ENCODE measurements around the gene AAK1. TPM values are rescaled to one million over a fixed set of nuclear protein-coding genes. Genes with fewer than 3 reads are reported as not detected.
A peak's percentile ranks its signal among the peaks of the same experiment; 100 is the strongest.
"Not testable (repeated sequence)": the region's sequence is repeated elsewhere in the genome, so short reads cannot be mapped to it uniquely, and the experiment has no call there.

The AAK1 gene
- total RNA-seq, 8 experiments from 2014 or later, result 13.6 to 50.2 (median 29.5) TPM

DNA sequence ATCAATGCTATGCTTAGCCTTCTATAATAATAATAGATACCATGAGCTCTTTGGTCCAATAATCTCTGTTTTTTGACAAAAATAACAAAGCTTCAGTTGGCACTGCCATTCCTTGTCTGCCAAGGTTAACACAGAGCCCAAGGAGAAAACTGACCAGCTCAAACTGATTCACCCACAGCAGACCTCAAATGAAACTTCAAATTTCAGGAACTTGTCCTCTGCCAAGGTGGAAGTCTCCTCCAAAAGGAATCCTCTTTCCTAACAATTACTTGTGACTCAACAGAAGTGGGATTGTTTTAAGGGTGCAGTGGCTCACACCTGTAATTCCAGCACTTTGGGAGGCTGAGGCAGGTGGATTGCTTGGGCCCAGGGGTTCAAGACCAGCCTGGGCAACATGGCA is 12.1 kb downstream of the AAK1 start:
- no peak for ATAC-seq (replicated peaks in 6 of 8)
- Histone ChIP-seq H3K27ac (no peak overlapping the region), H3K4me3 (no peak overlapping the region), H3K4me1 (replicated peaks in 1 of 2) (peaks cover 3 to 10% of the 10 kb centered on the region in 2 donors)
- in situ Hi-C loops (cut with MboI; ENCODE audit: low pct_unique_long_range_greater_than_20kb in 2 of 9, low sequenced_read_pairs in 9 of 9, unreplicated experiment in 9 of 9), result no loop called here

DNA sequence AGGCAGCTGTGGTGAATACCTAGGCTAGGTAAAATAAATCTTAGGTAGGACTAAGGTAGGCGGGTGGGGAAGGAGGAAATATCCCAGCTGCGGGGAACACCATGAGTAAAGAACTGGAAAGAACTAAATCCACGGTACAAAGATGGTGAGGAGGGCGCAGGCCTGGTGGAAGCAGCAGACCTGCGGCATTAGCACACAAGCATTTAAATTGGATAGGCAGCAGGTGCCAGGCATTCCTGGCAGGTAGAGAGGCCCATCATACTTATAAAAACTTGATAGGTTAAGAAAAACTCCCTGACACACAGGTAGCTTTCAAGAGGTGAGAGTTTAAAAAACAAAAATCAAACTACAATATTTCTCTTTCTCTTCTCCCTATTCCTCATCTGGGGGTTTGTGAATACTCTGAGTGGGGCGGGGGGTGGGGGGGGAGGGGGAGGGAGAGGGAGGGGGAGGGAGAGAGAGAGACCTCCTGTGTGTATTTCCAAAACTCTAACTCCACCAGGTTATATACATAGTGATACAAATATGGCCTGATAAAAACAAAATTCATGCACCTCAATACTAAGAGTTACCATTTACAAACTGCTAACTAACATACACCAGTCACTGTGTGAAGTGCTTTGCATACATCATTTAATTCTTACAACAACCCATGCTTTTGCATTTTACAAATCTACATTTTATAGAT is 13.5 kb downstream of the AAK1 start:
- Histone ChIP-seq H3K27ac (no peak overlapping the region), H3K4me3 (no peak overlapping the region), H3K4me1 (replicated peaks in 1 of 2) (peaks cover 3% of the 10 kb centered on the region in 2 donors)
- 85 to 100% (median 94%) methylated on average over 2 to 5 of the region's 6 CpGs; no CpG with 5 or more reads in 2 of the 10 experiments for WGBS, 10 experiments
- in situ Hi-C loops (cut with MboI; ENCODE audit: low pct_unique_long_range_greater_than_20kb in 2 of 9, low sequenced_read_pairs in 9 of 9, unreplicated experiment in 9 of 9), result no loop called here
- ATAC-seq (replicated peaks in 6 of 8), result peak in 1 of 8 experiments; percentile 27

DNA sequence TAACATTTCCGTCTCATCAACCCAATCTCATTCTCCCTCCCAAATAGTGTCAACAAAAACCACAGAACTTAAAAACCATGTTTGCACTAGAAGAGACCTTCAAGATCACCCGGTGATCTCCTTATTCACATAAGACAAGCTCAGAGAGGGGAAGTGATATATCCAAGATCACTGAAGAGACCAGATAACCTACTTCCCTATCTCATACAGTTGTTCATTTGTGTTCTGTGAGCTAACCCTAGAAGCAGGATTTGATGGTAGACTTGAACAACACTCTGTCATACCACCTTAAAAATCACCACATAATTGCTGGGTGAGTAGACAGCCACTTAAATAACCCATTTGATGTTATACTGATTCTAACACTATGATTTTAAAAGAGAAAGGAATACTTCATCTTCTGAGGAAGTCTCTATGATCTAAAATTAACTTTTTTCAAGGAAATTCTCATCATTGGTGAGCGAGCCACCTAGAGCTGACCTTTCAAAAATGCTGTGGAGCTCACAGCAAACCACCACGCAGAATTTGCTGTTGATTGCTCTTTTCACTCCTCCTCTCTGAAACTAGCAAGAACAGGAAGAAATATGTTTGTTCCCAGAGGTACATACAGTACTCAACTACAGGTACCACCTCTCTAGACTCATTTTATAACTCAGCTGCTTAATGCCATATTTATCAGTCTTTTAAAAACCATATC is 15.1 kb downstream of the AAK1 start:
- Histone ChIP-seq H3K4me1 (replicated peaks in 1 of 2) (peaks cover 3 to 4% of the 10 kb centered on the region in 2 donors), H3K27ac (no peak overlapping the region), H3K4me3 (no peak overlapping the region)
- in situ Hi-C loops (cut with MboI; ENCODE audit: low pct_unique_long_range_greater_than_20kb in 2 of 9, low sequenced_read_pairs in 9 of 9, unreplicated experiment in 9 of 9), result no loop called here
- ATAC-seq (replicated peaks in 6 of 8), result no peak
- WGBS, 10 experiments, result 83 to 100% (median 100%) methylated on average over 2 to 4 of the region's 4 CpGs; no CpG with 5 or more reads in 2 of the 10 experiments

DNA sequence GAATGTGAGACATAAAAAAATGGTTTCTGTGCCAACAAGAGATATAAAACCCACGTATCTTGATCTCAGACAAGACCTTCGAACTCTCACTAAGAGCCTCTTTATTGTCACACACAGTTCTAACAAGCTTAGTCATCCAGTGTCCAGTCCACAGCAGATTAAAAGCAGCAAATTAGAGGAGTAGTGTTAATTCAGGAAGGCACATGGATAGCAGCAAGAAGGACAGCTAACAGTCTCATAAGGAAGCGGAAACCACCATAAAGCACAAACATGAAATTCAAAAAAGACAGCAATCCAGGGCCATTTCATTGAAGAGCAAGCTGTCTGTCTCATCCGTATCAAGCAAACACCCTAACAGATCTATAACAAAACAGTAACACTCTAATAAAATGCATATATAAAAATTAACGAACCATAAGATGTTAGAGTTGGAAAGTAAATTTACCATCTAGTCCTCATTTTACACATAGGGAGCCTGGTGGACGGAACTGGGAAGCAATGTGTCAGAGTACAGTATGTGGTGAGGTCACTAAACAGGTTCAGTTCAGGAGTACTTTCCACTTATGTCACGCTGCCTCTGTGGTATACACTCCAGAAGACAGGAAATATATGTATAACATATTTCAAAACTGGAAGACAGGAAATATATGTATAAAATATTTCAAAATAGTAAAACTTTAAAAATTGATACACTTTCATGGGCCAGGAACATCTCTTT is 18.3 kb downstream of the AAK1 start:
- no peak overlapping the region for H3K27ac ChIP-seq

DNA sequence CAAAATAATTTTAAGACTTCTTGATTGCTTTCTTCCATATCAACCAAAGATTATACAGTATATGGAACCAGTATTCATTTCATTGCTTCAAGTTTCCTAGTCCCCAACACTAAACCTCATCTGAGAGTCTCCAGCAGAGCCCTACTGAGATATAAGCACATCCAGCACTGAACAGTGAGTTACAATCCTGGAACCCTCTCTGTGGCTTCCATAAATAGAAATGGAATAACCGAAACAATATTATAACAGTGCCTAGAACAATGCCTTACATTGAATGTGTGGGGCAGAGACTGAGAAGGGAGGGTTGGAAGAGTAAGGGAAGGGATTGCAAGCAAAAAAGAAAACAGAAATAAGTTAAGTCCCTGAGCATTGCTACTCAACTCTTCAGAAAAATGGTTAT is 18.9 kb downstream of the AAK1 start:
- Histone ChIP-seq H3K27ac (no peak overlapping the region), H3K4me3 (no peak overlapping the region), H3K4me1 (replicated peaks in 1 of 2) (peaks cover 0 to 2% of the 10 kb centered on the region in 2 donors)
- no peak for ATAC-seq (replicated peaks in 6 of 8)
- in situ Hi-C loops (cut with MboI; ENCODE audit: low pct_unique_long_range_greater_than_20kb in 2 of 9, low sequenced_read_pairs in 9 of 9, unreplicated experiment in 9 of 9), result no loop called here
- 60 to 100% (median 100%) methylated on average over 1 of the region's 1 CpG; no CpG with 5 or more reads in 3 of the 10 experiments for WGBS, 10 experiments

More for the DNA sequence above, 18.3 kb downstream of the AAK1 start:
- H3K4me3 ChIP-seq, result no peak overlapping the region
- H3K4me1 ChIP-seq (replicated peaks in 1 of 2), result peaks cover 0 to 2% of the 10 kb centered on the region in 2 donors
- peak in 3 of 8 experiments; percentile 32 to 59 (median 51) for ATAC-seq (replicated peaks in 6 of 8)
- in situ Hi-C loops (cut with MboI; ENCODE audit: low pct_unique_long_range_greater_than_20kb in 2 of 9, low sequenced_read_pairs in 9 of 9, unreplicated experiment in 9 of 9), result no loop called here
- 88 to 100% (median 97%) methylated on average over 3 to 7 of the region's 7 CpGs; no CpG with 5 or more reads in 1 of the 10 experiments for WGBS, 10 experiments

DNA sequence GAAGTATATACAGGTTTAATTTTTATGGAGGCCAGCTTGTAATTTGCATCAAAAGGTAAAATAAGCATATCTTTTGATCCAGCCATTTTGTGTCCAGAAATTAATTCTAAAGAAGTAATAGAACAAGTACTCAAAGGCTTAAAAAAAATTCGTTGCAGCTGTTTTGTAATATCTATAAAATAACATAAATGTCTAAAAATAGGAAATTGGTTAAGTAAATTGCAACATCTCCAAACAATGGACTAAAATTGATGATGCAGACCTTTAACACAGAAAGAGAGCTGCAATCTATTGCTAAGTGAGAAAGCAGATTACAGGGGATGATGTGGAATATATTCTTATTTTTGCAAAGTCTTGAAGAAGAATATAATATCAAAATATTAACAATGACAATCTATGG is 19.4 kb downstream of the AAK1 start:
- Histone ChIP-seq H3K27ac (no peak overlapping the region), H3K4me3 (no peak overlapping the region), H3K4me1 (replicated peaks in 1 of 2) (peaks cover 0 to 2% of the 10 kb centered on the region in 2 donors)
- WGBS, 10 experiments, result 19 to 100% (median 78%) methylated on average over 1 of the region's 1 CpG
- in situ Hi-C loops (cut with MboI; ENCODE audit: low pct_unique_long_range_greater_than_20kb in 2 of 9, low sequenced_read_pairs in 9 of 9, unreplicated experiment in 9 of 9), result no loop called here
- no peak for ATAC-seq (replicated peaks in 6 of 8)

DNA sequence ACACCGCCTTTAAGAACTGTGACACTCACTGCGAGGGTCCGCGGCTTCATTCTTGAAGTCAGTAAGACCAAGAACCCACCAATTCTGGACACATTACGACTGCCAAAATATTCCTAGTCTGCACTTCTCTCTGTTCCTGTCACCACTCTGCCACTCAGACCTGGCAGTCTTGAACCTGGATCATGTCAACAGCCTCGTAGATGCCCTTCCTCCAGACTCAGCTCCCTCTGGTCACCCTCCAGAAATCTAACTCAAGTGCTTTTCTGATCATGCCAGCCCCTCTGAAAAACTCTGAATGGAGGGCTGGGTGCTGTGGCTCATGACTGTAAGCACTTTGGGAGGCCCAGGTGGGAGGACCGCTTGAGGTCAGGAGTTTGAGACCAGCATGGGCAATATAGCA is 20.3 kb downstream of the AAK1 start:
- WGBS, 10 experiments, result 100% methylated on average over 1 to 4 of the region's 7 CpGs; no CpG with 5 or more reads in 4 of the 10 experiments
- in situ Hi-C loops (cut with MboI; ENCODE audit: low pct_unique_long_range_greater_than_20kb in 2 of 9, low sequenced_read_pairs in 9 of 9, unreplicated experiment in 9 of 9), result no loop called here
- Histone ChIP-seq H3K27ac (no peak overlapping the region), H3K4me1 (replicated peaks in 1 of 2) (peaks cover 0 to 2% of the 10 kb centered on the region in 2 donors), H3K4me3 (no peak overlapping the region)
- ATAC-seq (replicated peaks in 6 of 8), result no peak

DNA sequence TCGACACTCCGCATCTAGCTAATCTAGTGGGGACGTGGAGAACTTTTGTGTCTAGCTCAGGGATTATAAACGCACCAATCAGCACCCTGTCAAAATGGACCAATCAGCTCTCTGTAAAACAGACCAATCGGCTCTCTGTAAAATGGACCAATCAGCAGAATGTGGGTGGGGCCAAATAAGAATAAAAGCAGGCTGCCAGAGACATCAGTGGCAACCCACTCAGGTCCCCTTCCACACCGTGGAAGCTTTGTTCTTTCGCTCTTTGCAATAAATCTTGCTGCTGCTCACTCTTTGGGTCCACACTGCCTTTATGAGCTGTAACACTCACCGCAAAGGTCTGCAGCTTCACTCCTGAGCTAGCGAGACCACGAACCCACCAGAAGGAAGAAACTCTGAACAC is 20.7 kb downstream of the AAK1 start:
- H3K27ac ChIP-seq; H3K4me3 ChIP-seq; ATAC-seq (replicated peaks in 6 of 8); H3K4me1 ChIP-seq (replicated peaks in 1 of 2); in situ Hi-C loops (cut with MboI; ENCODE audit: low pct_unique_long_range_greater_than_20kb in 2 of 9, low sequenced_read_pairs in 9 of 9, unreplicated experiment in 9 of 9): not testable (repeated sequence)
- WGBS, 10 experiments, result 94 to 100% (median 100%) methylated on average over 1 to 3 of the region's 10 CpGs; no CpG with 5 or more reads in 6 of the 10 experiments

DNA sequence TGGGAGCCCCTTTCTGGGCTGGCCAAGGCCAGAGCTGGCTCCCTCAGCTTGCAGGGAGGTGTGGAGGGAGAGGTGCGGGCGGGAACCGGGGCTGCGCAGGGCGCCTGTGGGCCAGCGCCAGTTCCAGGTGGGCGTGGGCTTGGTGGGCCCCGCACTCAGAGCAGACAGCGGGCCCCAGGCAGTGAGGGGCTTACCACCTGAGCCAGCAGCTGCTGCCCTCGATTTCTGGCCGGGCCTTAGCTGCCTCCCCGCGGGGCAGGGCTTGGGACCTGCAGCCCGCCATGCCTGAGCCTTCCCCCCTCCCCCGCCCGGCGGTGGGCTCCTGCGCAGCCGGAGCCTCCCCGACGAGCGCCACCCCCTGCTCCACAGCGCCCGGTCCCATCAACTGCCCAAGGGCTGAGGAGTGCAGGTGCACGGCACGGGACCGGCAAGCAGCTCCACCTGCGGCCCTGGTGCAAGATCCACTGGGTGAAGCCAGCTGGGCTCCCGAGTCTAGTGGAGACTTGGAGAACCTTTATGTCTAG is 21.5 kb downstream of the AAK1 start:
- H3K4me1 ChIP-seq (replicated peaks in 1 of 2); H3K27ac ChIP-seq; H3K4me3 ChIP-seq; ATAC-seq (replicated peaks in 6 of 8); in situ Hi-C loops (cut with MboI; ENCODE audit: low pct_unique_long_range_greater_than_20kb in 2 of 9, low sequenced_read_pairs in 9 of 9, unreplicated experiment in 9 of 9): not testable (repeated sequence)
- WGBS, 10 experiments, result no CpG with 5 or more reads among the region's 29 CpGs

DNA sequence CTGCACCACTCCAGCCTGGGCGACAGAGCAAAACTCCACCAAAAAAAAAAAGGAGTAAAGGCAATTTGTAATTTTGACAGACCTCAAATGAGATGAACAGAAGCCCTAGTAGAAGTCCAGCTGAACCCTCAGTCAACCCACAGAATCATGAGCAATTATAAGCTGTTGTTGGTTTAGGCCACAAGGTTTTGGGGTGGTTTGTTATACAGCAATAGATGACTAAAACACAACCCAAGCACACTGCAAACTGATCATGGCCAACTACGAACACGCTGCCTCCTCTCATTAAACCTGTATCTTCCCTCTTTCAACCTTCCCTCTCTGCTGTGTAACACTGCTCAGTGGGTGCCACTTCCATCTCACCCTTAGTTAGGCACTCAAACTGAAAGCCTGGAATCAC is 22.1 kb downstream of the AAK1 start:
- no peak for ATAC-seq (replicated peaks in 6 of 8)
- in situ Hi-C loops (cut with MboI; ENCODE audit: low pct_unique_long_range_greater_than_20kb in 2 of 9, low sequenced_read_pairs in 9 of 9, unreplicated experiment in 9 of 9), result no loop called here
- 100% methylated on average over 1 to 3 of the region's 3 CpGs; no CpG with 5 or more reads in 5 of the 10 experiments for WGBS, 10 experiments
- Histone ChIP-seq H3K27ac (no peak overlapping the region), H3K4me1 (replicated peaks in 1 of 2) (peaks cover 0 to 2% of the 10 kb centered on the region in 2 donors), H3K4me3 (no peak overlapping the region)

DNA sequence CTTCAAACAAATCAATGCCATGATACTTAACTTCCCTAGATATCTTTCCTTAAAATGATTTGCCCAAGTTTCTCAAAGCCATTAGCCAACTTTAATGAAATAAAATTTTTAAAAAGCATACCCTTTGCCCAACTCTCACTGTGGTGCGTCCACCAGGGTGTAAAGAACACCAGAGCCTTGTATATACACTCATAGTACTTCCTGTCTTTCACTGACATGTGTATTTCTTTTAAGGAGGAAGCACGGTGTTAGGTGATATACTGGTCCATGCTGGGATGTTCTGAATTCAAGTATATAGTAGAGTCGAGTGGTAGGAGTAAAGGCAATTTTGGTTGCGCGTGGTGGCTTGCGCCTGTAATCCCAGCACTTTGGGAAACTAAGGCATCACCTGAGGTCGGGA is 22.7 kb downstream of the AAK1 start:
- Histone ChIP-seq H3K27ac (no peak overlapping the region), H3K4me1 (replicated peaks in 1 of 2) (peaks cover 0 to 2% of the 10 kb centered on the region in 2 donors), H3K4me3 (no peak overlapping the region)
- ATAC-seq (replicated peaks in 6 of 8), result no peak
- in situ Hi-C loops (cut with MboI; ENCODE audit: low pct_unique_long_range_greater_than_20kb in 2 of 9, low sequenced_read_pairs in 9 of 9, unreplicated experiment in 9 of 9), result no loop called here
- 83 to 100% (median 100%) methylated on average over 1 to 7 of the region's 7 CpGs; no CpG with 5 or more reads in 2 of the 10 experiments for WGBS, 10 experiments

DNA sequence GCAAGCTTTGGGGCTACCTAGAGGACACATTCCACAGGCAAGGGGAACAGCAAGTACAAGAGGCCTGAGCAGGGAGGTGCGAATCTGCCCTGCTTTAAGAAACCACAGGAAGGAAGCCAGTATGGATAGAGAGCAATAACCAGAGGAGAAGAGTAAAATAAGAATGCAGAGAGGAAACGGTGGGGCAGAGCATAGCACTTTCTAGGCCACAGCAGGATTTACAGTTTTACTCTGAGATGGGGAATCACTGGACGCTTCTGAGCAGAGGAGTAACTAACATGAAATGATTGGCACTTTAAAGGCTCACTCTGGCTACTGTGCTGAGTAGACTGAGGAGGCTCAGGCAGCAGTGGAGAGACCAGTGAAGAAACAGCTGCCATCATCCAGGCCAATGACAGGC is 23.8 kb downstream of the AAK1 start:
- ATAC-seq (replicated peaks in 6 of 8), result peak in 2 of 8 experiments; percentile 40 to 47
- 58 to 100% (median 80%) methylated on average over 1 to 3 of the region's 3 CpGs; no CpG with 5 or more reads in 3 of the 10 experiments for WGBS, 10 experiments
- in situ Hi-C loops (cut with MboI; ENCODE audit: low pct_unique_long_range_greater_than_20kb in 2 of 9, low sequenced_read_pairs in 9 of 9, unreplicated experiment in 9 of 9), result no loop called here
- Histone ChIP-seq H3K4me3 (no peak overlapping the region), H3K4me1 (replicated peaks in 1 of 2) (no peaks in the 10 kb centered on the region), H3K27ac (no peak overlapping the region)

DNA sequence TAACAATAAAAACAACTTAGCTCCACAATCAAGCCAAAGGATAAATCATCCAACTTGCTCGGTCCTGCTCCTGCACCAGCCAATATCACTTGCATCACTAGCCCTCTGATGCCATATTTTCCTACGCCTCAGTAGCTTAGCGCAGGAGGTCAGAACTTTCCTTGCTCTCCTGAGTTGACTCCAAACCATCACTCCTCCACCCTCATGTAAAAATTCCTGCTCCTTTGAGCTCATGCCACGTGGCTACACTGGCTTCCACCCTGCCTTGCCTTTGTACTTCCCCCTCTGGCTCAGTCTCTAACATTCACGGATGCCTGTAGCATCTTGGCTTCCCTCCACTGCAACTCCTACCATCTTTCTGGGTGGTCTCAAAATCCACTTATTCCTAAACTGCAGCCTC is 25.2 kb downstream of the AAK1 start:
- H3K27ac ChIP-seq, result no peak overlapping the region
- peak in 2 of 8 experiments; percentile 42 to 82 for ATAC-seq (replicated peaks in 6 of 8)
- in situ Hi-C loops (cut with MboI; ENCODE audit: low pct_unique_long_range_greater_than_20kb in 2 of 9, low sequenced_read_pairs in 9 of 9, unreplicated experiment in 9 of 9), result no loop called here
- no peak overlapping the region for H3K4me3 ChIP-seq
- no peaks in the 10 kb centered on the region for H3K4me1 ChIP-seq (replicated peaks in 1 of 2)
- WGBS, 10 experiments, result 51 to 100% (median 84%) methylated on average over 1 to 5 of the region's 5 CpGs

Data from motor neuron (in vitro differentiated cells).